SK-N-SH treated with all-trans-retinoic acid at 6 μM for 48 hours (cell line): ENCODE results near the gene FGL2.
A peak's percentile ranks its signal among the peaks of the same experiment; 100 is the strongest.

Source experiments
- ATAC-seq: fragments of 200-7000 bp; cut with Tn5 transposase; 3 replicates; pipeline ENCODE4 v1.9.1; 2020; ENCODE audit warnings: mild to moderate bottlenecking, moderate library complexity
- ARNTL ChIP-seq: fragments of 450-650 bp; formaldehyde crosslinking; IDR thresholded peaks from 2 replicates; pipeline ENCODE4 v1.5.0; 2020; ENCODE audit warnings: low read depth, mild to moderate bottlenecking, moderate library complexity, borderline replicate concordance
- BACH2 ChIP-seq: fragments of 250-450 bp; sonication (Bioruptor Pico); IDR thresholded peaks from 2 replicates; pipeline ENCODE4 v1.9.0; 2021; ENCODE audit warnings: mild to moderate bottlenecking, borderline replicate concordance
- GLIS3 ChIP-seq: fragments of 250-450 bp; sonication (Bioruptor Pico); IDR thresholded peaks from 2 replicates; pipeline ENCODE4 v1.5.0; 2020; ENCODE audit warnings: mild to moderate bottlenecking, moderate library complexity
- ISL1 ChIP-seq: fragments of 250-450 bp; sonication (Bioruptor Pico); IDR thresholded peaks from 2 replicates; pipeline ENCODE4 v2.1.2; 2022; ENCODE audit warnings: mild to moderate bottlenecking, moderate library complexity
- OSR1 ChIP-seq: fragments of 250-450 bp; sonication (Bioruptor Pico); IDR thresholded peaks from 2 replicates; pipeline ENCODE4 v1.8.0; 2022; ENCODE audit warnings: moderate library complexity, mild to moderate bottlenecking, inconsistent platforms
- PPARA ChIP-seq: fragments of 250-450 bp; sonication (Bioruptor Pico); IDR thresholded peaks from 2 replicates; pipeline ENCODE4 v1.5.0; 2020; ENCODE audit warnings: mild to moderate bottlenecking, borderline replicate concordance
- TCF4 ChIP-seq: fragments of 250-450 bp; sonication (Bioruptor Pico); IDR thresholded peaks from 2 replicates; pipeline ENCODE4 v1.8.0; 2021; ENCODE audit warnings: mild to moderate bottlenecking, moderate library complexity, borderline replicate concordance
- TOX ChIP-seq: fragments of 250-450 bp; sonication (Bioruptor Pico); IDR thresholded peaks from 2 replicates; pipeline ENCODE4 v1.8.0; 2021; ENCODE audit warnings: mild to moderate bottlenecking, moderate library complexity, borderline replicate concordance
- ZC3H10 ChIP-seq: fragments of 250-450 bp; sonication (Bioruptor Pico); IDR thresholded peaks from 2 replicates; pipeline ENCODE4 v1.5.1; 2021; ENCODE audit warnings: mild to moderate bottlenecking, moderate library complexity
- ZFP3 ChIP-seq: fragments of 250-450 bp; sonication (Bioruptor Pico); IDR thresholded peaks from 2 replicates; pipeline ENCODE4 v1.5.0; 2020; ENCODE audit warnings: mild to moderate bottlenecking, moderate library complexity
- ZFP30 ChIP-seq: fragments of 450-650 bp; formaldehyde crosslinking; IDR thresholded peaks from 2 replicates; pipeline ENCODE4 v1.5.0; 2022; ENCODE audit warnings: mild to moderate bottlenecking, moderate library complexity
- ZNF565 ChIP-seq: fragments of 450-650 bp; formaldehyde crosslinking; conservative IDR thresholded peaks from 2 replicates; pipeline ENCODE4 v1.5.0; 2020; ENCODE audit warnings: low read depth, mild to moderate bottlenecking, moderate library complexity
- ZNF70 ChIP-seq: fragments of 450-650 bp; formaldehyde crosslinking; IDR thresholded peaks from 2 replicates; pipeline ENCODE4 v1.5.0; 2020; ENCODE audit warnings: mild to moderate bottlenecking, moderate library complexity
- ZNF8 ChIP-seq: fragments of 450-650 bp; formaldehyde crosslinking; IDR thresholded peaks from 2 replicates; pipeline ENCODE4 v1.5.0; 2020; ENCODE audit warnings: mild to moderate bottlenecking, moderate library complexity
- TF ChIP-seq, protein P1 (sequence below): fragments of 250-450 bp; sonication (Bioruptor Pico); IDR thresholded peaks from 2 replicates; pipeline ENCODE4 v1.5.1; 2021; ENCODE audit warnings: mild to moderate bottlenecking, moderate library complexity
- TF ChIP-seq, protein P2 (sequence below): fragments of 250-450 bp; sonication (Bioruptor Pico); IDR thresholded peaks from 2 replicates; pipeline ENCODE4 v1.5.1; 2020; ENCODE audit warnings: low read depth, mild to moderate bottlenecking, moderate library complexity
- TF ChIP-seq, protein P3 (sequence below): fragments of 250-450 bp; sonication (Bioruptor Pico); IDR thresholded peaks from 2 replicates; pipeline ENCODE4 v1.8.0; 2021; ENCODE audit warnings: low read depth, mild to moderate bottlenecking, moderate library complexity, borderline replicate concordance
- TF ChIP-seq, protein P4 (sequence below): fragments of 250-450 bp; sonication (Bioruptor Pico); IDR thresholded peaks from 2 replicates; pipeline ENCODE4 v1.8.0; 2020; ENCODE audit warnings: mild to moderate bottlenecking, moderate library complexity, borderline replicate concordance

Gene FGL2

DNA sequence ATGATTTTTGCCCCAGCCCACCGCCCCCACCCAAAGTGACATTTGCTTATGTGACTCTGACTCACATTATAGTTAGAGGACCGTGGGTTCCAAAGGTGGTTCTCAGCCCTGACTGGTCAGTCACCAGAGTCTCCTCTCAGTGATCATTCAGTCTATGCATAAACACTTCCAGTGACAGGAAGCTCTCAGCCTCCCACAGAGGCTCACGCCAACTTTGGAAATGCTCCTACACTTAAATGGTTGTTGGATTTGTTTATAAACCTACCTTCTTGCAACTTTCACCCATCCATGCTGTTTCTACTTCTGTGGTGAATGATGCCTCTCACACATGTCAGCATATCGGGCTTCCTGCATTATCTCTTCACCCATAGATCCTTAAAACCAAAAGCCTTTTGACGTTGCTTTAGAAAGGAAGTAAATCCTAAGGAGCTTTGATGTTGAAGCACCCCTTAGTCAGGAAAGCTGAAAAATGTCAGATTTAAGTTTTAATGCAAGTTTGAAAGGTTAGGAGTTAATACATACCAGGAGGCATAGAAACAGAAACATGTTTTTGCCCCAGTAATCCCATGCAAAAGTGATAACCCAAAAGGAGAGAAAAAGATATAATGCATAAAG is 46.5 kb upstream of the FGL2 start:
- TF ChIP-seq ZFP30, result no peak
- no peak for TF ChIP-seq GLIS3 (CRISPR knock-in tag)
- TF ChIP-seq, protein P1, sequence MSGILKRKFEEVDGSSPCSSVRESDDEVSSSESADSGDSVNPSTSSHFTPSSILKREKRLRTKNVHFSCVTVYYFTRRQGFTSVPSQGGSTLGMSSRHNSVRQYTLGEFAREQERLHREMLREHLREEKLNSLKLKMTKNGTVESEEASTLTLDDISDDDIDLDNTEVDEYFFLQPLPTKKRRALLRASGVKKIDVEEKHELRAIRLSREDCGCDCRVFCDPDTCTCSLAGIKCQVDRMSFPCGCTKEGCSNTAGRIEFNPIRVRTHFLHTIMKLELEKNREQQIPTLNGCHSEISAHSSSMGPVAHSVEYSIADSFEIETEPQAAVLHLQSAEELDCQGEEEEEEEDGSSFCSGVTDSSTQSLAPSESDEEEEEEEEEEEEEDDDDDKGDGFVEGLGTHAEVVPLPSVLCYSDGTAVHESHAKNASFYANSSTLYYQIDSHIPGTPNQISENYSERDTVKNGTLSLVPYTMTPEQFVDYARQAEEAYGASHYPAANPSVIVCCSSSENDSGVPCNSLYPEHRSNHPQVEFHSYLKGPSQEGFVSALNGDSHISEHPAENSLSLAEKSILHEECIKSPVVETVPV, result no peak
- no peak for TF ChIP-seq OSR1 (CRISPR knock-in tag)
- TF ChIP-seq, protein P2, sequence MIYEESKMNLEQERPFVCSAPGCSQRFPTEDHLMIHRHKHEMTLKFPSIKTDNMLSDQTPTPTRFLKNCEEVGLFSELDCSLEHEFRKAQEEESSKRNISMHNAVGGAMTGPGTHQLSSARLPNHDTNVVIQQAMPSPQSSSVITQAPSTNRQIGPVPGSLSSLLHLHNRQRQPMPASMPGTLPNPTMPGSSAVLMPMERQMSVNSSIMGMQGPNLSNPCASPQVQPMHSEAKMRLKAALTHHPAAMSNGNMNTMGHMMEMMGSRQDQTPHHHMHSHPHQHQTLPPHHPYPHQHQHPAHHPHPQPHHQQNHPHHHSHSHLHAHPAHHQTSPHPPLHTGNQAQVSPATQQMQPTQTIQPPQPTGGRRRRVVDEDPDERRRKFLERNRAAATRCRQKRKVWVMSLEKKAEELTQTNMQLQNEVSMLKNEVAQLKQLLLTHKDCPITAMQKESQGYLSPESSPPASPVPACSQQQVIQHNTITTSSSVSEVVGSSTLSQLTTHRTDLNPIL (CRISPR knock-in tag), result no peak
- ATAC-seq, result no peak

DNA sequence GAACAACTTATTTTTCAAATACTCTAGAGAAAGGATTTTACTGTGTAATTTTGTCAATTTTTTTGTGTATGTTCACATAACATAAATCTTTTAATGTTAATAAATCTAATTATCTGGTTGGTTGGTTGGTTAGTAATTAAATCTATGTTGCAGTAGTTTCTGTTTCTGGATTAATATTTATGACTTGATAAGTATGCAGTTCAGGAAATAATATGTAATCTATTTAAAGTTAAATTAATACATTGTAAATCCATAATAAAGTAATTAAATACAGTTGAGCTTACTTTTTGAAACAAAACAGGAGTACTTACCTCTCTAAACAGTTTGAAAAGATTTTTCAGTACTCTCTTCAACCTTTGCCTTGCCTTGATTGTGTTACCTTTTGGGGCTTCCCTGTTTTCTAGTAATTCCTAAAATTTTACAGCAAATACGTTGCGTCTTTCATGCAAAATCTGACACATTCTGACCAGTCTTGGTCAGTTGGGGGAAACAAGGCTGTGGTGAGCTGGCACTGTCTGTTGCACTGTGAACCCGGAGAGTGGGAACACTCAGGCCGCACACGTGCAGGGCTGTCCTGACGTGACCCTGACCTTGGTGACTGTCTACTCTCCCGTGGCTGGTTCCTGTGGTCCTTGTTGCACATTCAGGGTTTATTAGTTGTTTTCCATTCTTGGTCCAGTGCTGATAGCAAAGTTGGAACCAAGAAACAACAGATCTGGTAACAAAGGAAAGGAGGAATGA is 45.6 kb upstream of the FGL2 start:
- ATAC-seq, result no peak; the same call in 2 of the 3 replicates
- 0 out of 2 replicates have a peak, but pooled peaks have one; percentile 12 for TF ChIP-seq TCF4
- TF ChIP-seq ZC3H10 (CRISPR knock-in tag), result peak; percentile 82
- TF ChIP-seq, protein P2 (CRISPR knock-in tag), result no peak
- no peak for TF ChIP-seq GLIS3 (CRISPR knock-in tag)
- peak; percentile 56 for TF ChIP-seq ISL1 (CRISPR knock-in tag)
- no peak for TF ChIP-seq TOX (CRISPR knock-in tag)

DNA sequence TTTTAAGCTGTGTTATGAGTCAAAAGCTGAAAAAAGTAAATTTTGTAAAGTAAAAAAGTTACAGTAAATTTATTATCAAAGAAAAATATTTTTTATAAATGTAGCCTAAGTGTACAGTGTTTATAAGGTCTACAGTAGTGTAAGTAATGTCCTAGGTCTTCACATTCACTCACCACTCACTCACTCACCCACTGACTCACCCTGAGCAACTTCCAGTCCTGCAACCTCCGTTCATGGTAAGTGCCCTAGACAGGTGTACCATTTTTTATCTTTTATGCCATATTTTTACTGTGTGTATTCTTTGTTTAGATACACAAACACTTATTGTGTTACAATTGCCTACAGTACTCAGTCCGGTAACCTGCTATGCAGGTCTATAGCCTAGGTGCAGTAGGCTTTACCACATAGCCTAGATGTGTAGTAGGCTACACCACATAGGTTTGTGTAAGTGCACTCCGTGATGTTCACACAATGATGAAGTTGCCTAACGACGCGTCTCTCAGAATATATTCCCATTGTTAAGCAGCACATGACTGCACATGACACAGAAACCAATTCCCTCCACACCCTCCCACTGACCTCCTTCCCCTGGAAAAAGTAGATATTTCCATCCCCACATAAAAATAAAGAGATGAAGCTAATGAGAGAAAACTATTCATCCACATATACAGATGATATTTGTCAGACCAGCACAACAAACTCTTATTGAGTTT is 44.8 kb upstream of the FGL2 start:
- no peak for ATAC-seq
- TF ChIP-seq ZNF8 (no peak), ISL1 (CRISPR knock-in tag) (no peak), GLIS3 (CRISPR knock-in tag) (no peak), ZFP3 (no peak), ZNF70 (CRISPR knock-in tag) (no peak), TCF4 (no peak), ZNF565 (no peak), BACH2 (CRISPR knock-in tag) (no peak), ARNTL (CRISPR knock-in tag) (no peak), ZC3H10 (CRISPR knock-in tag) (no peak), PPARA (CRISPR knock-in tag) (no peak), ZFP30 (no peak)
- TF ChIP-seq, protein P3, sequence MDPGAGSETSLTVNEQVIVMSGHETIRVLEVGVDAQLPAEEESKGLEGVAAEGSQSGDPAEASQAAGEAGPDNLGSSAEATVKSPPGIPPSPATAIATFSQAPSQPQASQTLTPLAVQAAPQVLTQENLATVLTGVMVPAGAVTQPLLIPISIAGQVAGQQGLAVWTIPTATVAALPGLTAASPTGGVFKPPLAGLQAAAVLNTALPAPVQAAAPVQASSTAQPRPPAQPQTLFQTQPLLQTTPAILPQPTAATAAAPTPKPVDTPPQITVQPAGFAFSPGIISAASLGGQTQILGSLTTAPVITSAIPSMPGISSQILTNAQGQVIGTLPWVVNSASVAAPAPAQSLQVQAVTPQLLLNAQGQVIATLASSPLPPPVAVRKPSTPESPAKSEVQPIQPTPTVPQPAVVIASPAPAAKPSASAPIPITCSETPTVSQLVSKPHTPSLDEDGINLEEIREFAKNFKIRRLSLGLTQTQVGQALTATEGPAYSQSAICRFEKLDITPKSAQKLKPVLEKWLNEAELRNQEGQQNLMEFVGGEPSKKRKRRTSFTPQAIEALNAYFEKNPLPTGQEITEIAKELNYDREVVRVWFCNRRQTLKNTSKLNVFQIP (CRISPR knock-in tag), result no peak
- TF ChIP-seq, protein P4, sequence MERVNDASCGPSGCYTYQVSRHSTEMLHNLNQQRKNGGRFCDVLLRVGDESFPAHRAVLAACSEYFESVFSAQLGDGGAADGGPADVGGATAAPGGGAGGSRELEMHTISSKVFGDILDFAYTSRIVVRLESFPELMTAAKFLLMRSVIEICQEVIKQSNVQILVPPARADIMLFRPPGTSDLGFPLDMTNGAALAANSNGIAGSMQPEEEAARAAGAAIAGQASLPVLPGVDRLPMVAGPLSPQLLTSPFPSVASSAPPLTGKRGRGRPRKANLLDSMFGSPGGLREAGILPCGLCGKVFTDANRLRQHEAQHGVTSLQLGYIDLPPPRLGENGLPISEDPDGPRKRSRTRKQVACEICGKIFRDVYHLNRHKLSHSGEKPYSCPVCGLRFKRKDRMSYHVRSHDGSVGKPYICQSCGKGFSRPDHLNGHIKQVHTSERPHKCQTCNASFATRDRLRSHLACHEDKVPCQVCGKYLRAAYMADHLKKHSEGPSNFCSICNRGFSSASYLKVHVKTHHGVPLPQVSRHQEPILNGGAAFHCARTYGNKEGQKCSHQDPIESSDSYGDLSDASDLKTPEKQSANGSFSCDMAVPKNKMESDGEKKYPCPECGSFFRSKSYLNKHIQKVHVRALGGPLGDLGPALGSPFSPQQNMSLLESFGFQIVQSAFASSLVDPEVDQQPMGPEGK (CRISPR knock-in tag), result no peak
- TF ChIP-seq, protein P1, result no peak
